Peyer's patch (tissue), 4 donors: Measurements from ENCODE around the gene PCDHB6.
"Not testable (repeated sequence)": the region's sequence is repeated elsewhere in the genome, so short reads cannot be mapped to it uniquely, and the experiment has no call there.

Source experiments
- CTCF ChIP-seq, 6 experiments: fragments of 450-650 bp in 4 of 6; fragments of 200-600 bp in 2 of 6; sonication (generic) in 1 of 6; IDR thresholded peaks; one replicate each; pipeline ENCODE4 v1.5.1; 2017 to 2019; ENCODE audit warnings: antibody characterized with exemption in 6 of 6, mild to moderate bottlenecking in 3 of 6, moderate library complexity in 1 of 6
- POLR2A ChIP-seq, 2 donors: fragments of 450-650 bp; IDR thresholded peaks; one replicate each; pipeline ENCODE4 v1.5.1; 2017; ENCODE audit warnings: antibody characterized with exemption in 2 of 2, mild to moderate bottlenecking in 2 of 2, moderate library complexity in 2 of 2

GRCh38 chr5:141137346-141137745 is 12.5 kb upstream of the PCDHB6 start:
- not testable (repeated sequence) for TF ChIP-seq CTCF, POLR2A (IDR thresholded peaks at IDR 0.05)
